Osteoblast (primary cell): ENCODE results near the gene ARFIP1. TPM values are rescaled to one million over a fixed set of nuclear protein-coding genes. Genes with fewer than 3 reads are reported as not detected.

ENCODE experiments used
- DNase-seq: peaks from one replicate; pipeline ENCODE4 v3.0.0; 2011; ENCODE audit warnings: low spot score, mixed read lengths; ENCODE audit not compliant: insufficient read length; ENCODE audit errors: missing footprints
- H2AFZ ChIP-seq: 2 replicates; pipeline ENCODE4 v1.6.0; 2011; ENCODE audit warnings: mild to moderate bottlenecking, low read length
- H3K27ac ChIP-seq: 2 replicates; pipeline ENCODE4 v1.5.1; 2011; ENCODE audit warnings: mild to moderate bottlenecking, low read depth, low read length, moderate library complexity
- H3K27me3 ChIP-seq: 2 replicates; pipeline ENCODE4 v1.6.0; 2012; ENCODE audit warnings: mild to moderate bottlenecking, control low read depth, inconsistent platforms, low read length, moderate library complexity; ENCODE audit not compliant: insufficient read depth
- H3K36me3 ChIP-seq: 2 replicates; pipeline ENCODE4 v1.5.1; 2011; ENCODE audit warnings: mild to moderate bottlenecking, low read length, control low read depth, moderate library complexity; ENCODE audit not compliant: insufficient read depth
- H3K4me1 ChIP-seq: 2 replicates; pipeline ENCODE4 v1.5.1; 2011; ENCODE audit warnings: mild to moderate bottlenecking, low read length, control low read depth, moderate library complexity; ENCODE audit not compliant: insufficient read depth
- H3K4me2 ChIP-seq: 2 replicates; pipeline ENCODE4 v1.6.0; 2011; ENCODE audit warnings: mild to moderate bottlenecking, low read length; ENCODE audit not compliant: insufficient read depth
- H3K4me3 ChIP-seq: fragments of 200-600 bp; sonication (generic); 3 replicates; pipeline ENCODE4 v1.5.1; 2012; ENCODE audit warnings: mild to moderate bottlenecking, low read length, inconsistent platforms; ENCODE audit not compliant: insufficient read depth
- H3K79me2 ChIP-seq: 2 replicates; pipeline ENCODE4 v1.6.0; 2012; ENCODE audit warnings: mild to moderate bottlenecking, low read length, control low read depth, inconsistent platforms; ENCODE audit not compliant: insufficient read depth
- H3K9me3 ChIP-seq: 2 replicates; pipeline ENCODE4 v1.5.1; 2011; ENCODE audit warnings: low read depth, low read length, control low read depth
- H4K20me1 ChIP-seq: 2 replicates; pipeline ENCODE4 v1.6.0; 2012; ENCODE audit warnings: mild to moderate bottlenecking, low read length, control low read depth; ENCODE audit not compliant: insufficient read depth
- CTCF ChIP-seq: IDR thresholded peaks from 2 replicates; pipeline ENCODE4 v1.5.1; 2011; ENCODE audit warnings: mild to moderate bottlenecking, low read depth, low read length, moderate library complexity; ENCODE audit errors: extremely low read depth
- total RNA-seq: library from RNA; depleted of rRNA; stranded (reverse); fragments of >200 nt; gene quantifications from 2 replicates; pipeline ENCODE4 v1.2.3, GENCODE V29; 2012

Gene ARFIP1
- total RNA-seq, 1 donor = 38.7 TPM

- no peaks in the 10 kb centered on the region for H3K27me3 ChIP-seq
- H3K4me2 ChIP-seq = no peak overlapping the region
- H4K20me1 ChIP-seq = peaks cover 28% of the 10 kb centered on the region
- no peak overlapping the region for H2AFZ ChIP-seq
- no peaks in the 10 kb centered on the region for H3K9me3 ChIP-seq
- no peak overlapping the region for H3K4me3 ChIP-seq
- no peak overlapping the region for H3K27ac ChIP-seq
- DNase-seq = no peak
- no peak for TF ChIP-seq CTCF
- no peaks in the 10 kb centered on the region for H3K4me1 ChIP-seq
- H3K36me3 ChIP-seq = no peaks in the 10 kb centered on the region
- peaks cover 60% of the 10 kb centered on the region for H3K79me2 ChIP-seq
Observed at GRCh38 chr4:152808670-152809069, 28.9 kb downstream of the ARFIP1 start.

GRCh38 chr4:152810715-152811287, 31.0 kb downstream of the ARFIP1 start:
- DNase-seq = no peak
- no peaks in the 10 kb centered on the region for H3K9me3 ChIP-seq
- peaks cover 25% of the 10 kb centered on the region for H4K20me1 ChIP-seq
- no peak overlapping the region for H3K27ac ChIP-seq
- no peak overlapping the region for H3K4me3 ChIP-seq
- H2AFZ ChIP-seq = no peak overlapping the region
- H3K27me3 ChIP-seq = no peaks in the 10 kb centered on the region
- H3K4me1 ChIP-seq = no peaks in the 10 kb centered on the region
- H3K79me2 ChIP-seq = peaks cover 57% of the 10 kb centered on the region
- no peak for TF ChIP-seq CTCF
- H3K36me3 ChIP-seq = no peaks in the 10 kb centered on the region
- no peak overlapping the region for H3K4me2 ChIP-seq

- H2AFZ ChIP-seq = no peak overlapping the region
- H3K27me3 ChIP-seq = no peaks in the 10 kb centered on the region
- no peak overlapping the region for H3K4me3 ChIP-seq
- peaks cover 22% of the 10 kb centered on the region for H4K20me1 ChIP-seq
- no peaks in the 10 kb centered on the region for H3K4me1 ChIP-seq
- peaks cover 32% of the 10 kb centered on the region for H3K79me2 ChIP-seq
- no peak overlapping the region for H3K4me2 ChIP-seq
- no peak overlapping the region for H3K27ac ChIP-seq
- H3K9me3 ChIP-seq = no peaks in the 10 kb centered on the region
- no peak for DNase-seq
- H3K36me3 ChIP-seq = no peaks in the 10 kb centered on the region
- TF ChIP-seq CTCF = no peak
Observed at GRCh38 chr4:152815078-152815477, 35.3 kb downstream of the ARFIP1 start.

- H3K36me3 ChIP-seq = no peaks in the 10 kb centered on the region
- H2AFZ ChIP-seq = no peak overlapping the region
- no peak for TF ChIP-seq CTCF
- H3K27ac ChIP-seq = no peak overlapping the region
- H3K4me1 ChIP-seq = no peaks in the 10 kb centered on the region
- H4K20me1 ChIP-seq = peaks cover 22% of the 10 kb centered on the region
- no peak overlapping the region for H3K4me2 ChIP-seq
- H3K79me2 ChIP-seq = peaks cover 16% of the 10 kb centered on the region
- no peaks in the 10 kb centered on the region for H3K27me3 ChIP-seq
- no peaks in the 10 kb centered on the region for H3K9me3 ChIP-seq
- H3K4me3 ChIP-seq = no peak overlapping the region
- peak; percentile 32 for DNase-seq
Observed at GRCh38 chr4:152817331-152817730, 37.6 kb downstream of the ARFIP1 start.
